ENCODE data around the gene GID8. TPM values are rescaled to one million over a fixed set of nuclear protein-coding genes. Genes with fewer than 3 reads are reported as not detected.

The GID8 gene
- total RNA-seq, 1 experiment from 2014 or later: 64.3 TPM

GRCh38 chr20:62947532-62948300 lies 9.8 kb downstream of the GID8 start:
- Mint-ChIP-seq H3K36me3 (ENCODE audit: insufficient read depth, unreplicated experiment) (peaks cover 47% of the 10 kb centered on the region), H3K4me1 (ENCODE audit: low read depth, unreplicated experiment) (peaks cover 8% of the 10 kb centered on the region), H3K27me3 (ENCODE audit: unreplicated experiment) (no peaks in the 10 kb centered on the region), H3K27ac (ENCODE audit: unreplicated experiment) (no peak overlapping the region), H3K9me3 (ENCODE audit: low read depth, unreplicated experiment) (peaks cover 5% of the 10 kb centered on the region), H3K4me3 (ENCODE audit: low read depth, unreplicated experiment) (no peak overlapping the region)
- BruUV-seq (replicated peaks): no TSS peak
- no peak for TF ChIP-seq CTCF (IDR thresholded peaks at IDR 0.05; ENCODE audit: unreplicated experiment)
- DNase-seq: no peak
- intact Hi-C loops (cut with micrococcal nuclease; ENCODE audit: unreplicated experiment): no loop called here
- CTCF ChIA-PET: no interaction called here

GRCh38 chr20:62949153-62949821 lies 11.3 kb downstream of the GID8 start:
- no peak overlapping the region for H3K27ac Mint-ChIP-seq (ENCODE audit: unreplicated experiment)
- no peak for TF ChIP-seq CTCF (IDR thresholded peaks at IDR 0.05; ENCODE audit: unreplicated experiment)
- H3K27me3 Mint-ChIP-seq (ENCODE audit: unreplicated experiment): no peaks in the 10 kb centered on the region
- no TSS peak for BruUV-seq (replicated peaks)
- peaks cover 39% of the 10 kb centered on the region for H3K36me3 Mint-ChIP-seq (ENCODE audit: insufficient read depth, unreplicated experiment)
- H3K4me3 Mint-ChIP-seq (ENCODE audit: low read depth, unreplicated experiment): no peak overlapping the region
- intact Hi-C loops (cut with micrococcal nuclease; ENCODE audit: unreplicated experiment): no loop called here
- CTCF ChIA-PET: interaction anchor here (1.1 kb wide), 1 partner anchor 23 kb away, joined by 3 read pairs; no protein-coding TSS in a partner anchor
- DNase-seq: no peak
- peaks cover 5% of the 10 kb centered on the region for H3K9me3 Mint-ChIP-seq (ENCODE audit: low read depth, unreplicated experiment)
- H3K4me1 Mint-ChIP-seq (ENCODE audit: low read depth, unreplicated experiment): peaks cover 8% of the 10 kb centered on the region

GRCh38 chr20:62949962-62950361 lies 12.0 kb downstream of the GID8 start:
- Mint-ChIP-seq H3K4me1 (ENCODE audit: low read depth, unreplicated experiment) (peaks cover 8% of the 10 kb centered on the region), H3K4me3 (ENCODE audit: low read depth, unreplicated experiment) (no peak overlapping the region), H3K27me3 (ENCODE audit: unreplicated experiment) (no peaks in the 10 kb centered on the region), H3K9me3 (ENCODE audit: low read depth, unreplicated experiment) (peaks cover 5% of the 10 kb centered on the region), H3K27ac (ENCODE audit: unreplicated experiment) (no peak overlapping the region), H3K36me3 (ENCODE audit: insufficient read depth, unreplicated experiment) (peaks cover 32% of the 10 kb centered on the region)
- CTCF ChIA-PET: no interaction called here
- TF ChIP-seq CTCF (IDR thresholded peaks at IDR 0.05; ENCODE audit: unreplicated experiment): no peak
- BruUV-seq (replicated peaks): no TSS peak
- intact Hi-C loops (cut with micrococcal nuclease; ENCODE audit: unreplicated experiment): no loop called here
- no peak for DNase-seq

DNA sequence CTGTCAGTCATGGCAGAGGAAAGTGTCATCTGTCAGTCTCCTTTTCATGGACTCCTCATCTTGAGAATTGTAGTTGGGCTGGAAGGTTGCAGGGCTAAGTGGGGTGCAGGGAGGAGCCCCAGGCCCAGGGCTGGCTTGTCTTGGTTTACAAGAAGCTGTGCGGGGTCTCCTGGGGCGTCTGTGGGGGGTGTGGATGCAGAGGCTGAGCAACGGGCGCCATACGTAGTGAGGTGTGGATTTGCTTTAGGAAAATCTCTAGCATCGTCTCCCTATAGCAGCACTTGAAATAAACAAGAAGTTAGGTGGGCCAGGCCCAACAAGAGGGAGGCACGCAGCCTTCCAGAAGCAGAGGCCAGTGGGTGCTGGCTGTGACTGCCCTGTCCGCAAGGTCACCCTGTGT lies 12.8 kb downstream of the GID8 start:
- H3K4me3 Mint-ChIP-seq (ENCODE audit: low read depth, unreplicated experiment): no peak overlapping the region
- TF ChIP-seq CTCF (IDR thresholded peaks at IDR 0.05; ENCODE audit: unreplicated experiment): no peak
- no TSS peak for BruUV-seq (replicated peaks)
- H3K4me1 Mint-ChIP-seq (ENCODE audit: low read depth, unreplicated experiment): peaks cover 8% of the 10 kb centered on the region
- H3K9me3 Mint-ChIP-seq (ENCODE audit: low read depth, unreplicated experiment): peaks cover 5% of the 10 kb centered on the region
- no peak overlapping the region for H3K27ac Mint-ChIP-seq (ENCODE audit: unreplicated experiment)
- intact Hi-C loops (cut with micrococcal nuclease; ENCODE audit: unreplicated experiment): no loop called here
- no peak for DNase-seq
- CTCF ChIA-PET: interaction anchor here (0.6 kb wide), 1 partner anchor 24 kb away, joined by 4 read pairs; no protein-coding TSS in a partner anchor
- peaks cover 32% of the 10 kb centered on the region for H3K36me3 Mint-ChIP-seq (ENCODE audit: insufficient read depth, unreplicated experiment)
- H3K27me3 Mint-ChIP-seq (ENCODE audit: unreplicated experiment): no peaks in the 10 kb centered on the region

All from Calu3 (cell line).